Cardiac muscle cell (in vitro differentiated cells and primary cell): ENCODE measurements around the gene HPCAL4. TPM values are rescaled to one million over a fixed set of nuclear protein-coding genes. Genes with fewer than 3 reads are reported as not detected.

ENCODE experiments used
- DNase-seq, 2 donors: peaks; one replicate each; pipeline versions ENCODE4 v3.0.0 to v3.0.0-alpha.2; 2010 to 2017; ENCODE audit warnings: low read depth in 1 of 2, low spot score in 1 of 2
- H3K27ac ChIP-seq: fragments of 200-600 bp; sonication (generic); 2 replicates; pipeline ENCODE4 v1.5.1; 2016
- H3K27me3 ChIP-seq: fragments of 200-600 bp; sonication (generic); 2 replicates; pipeline ENCODE4 v1.6.0; 2016; ENCODE audit warnings: control low read depth
- H3K36me3 ChIP-seq: fragments of 200-600 bp; sonication (generic); 2 replicates; pipeline ENCODE4 v1.5.1; 2016; ENCODE audit warnings: control low read depth
- H3K4me1 ChIP-seq: fragments of 200-600 bp; sonication (generic); 2 replicates; pipeline ENCODE4 v1.8.1; 2017; ENCODE audit warnings: low read depth, mild to moderate bottlenecking, mixed run types
- H3K4me3 ChIP-seq: fragments of 200-600 bp; sonication (generic); 2 replicates; pipeline ENCODE4 v1.5.1; 2016; ENCODE audit warnings: mild to moderate bottlenecking
- H3K9me3 ChIP-seq: fragments of 200-600 bp; sonication (generic); 2 replicates; pipeline ENCODE4 v1.5.1; 2017; ENCODE audit warnings: low read depth, mild to moderate bottlenecking, control low read depth
- polyA plus RNA-seq: library from polyadenylated mRNA; unstranded; fragments of >200 nt; fragmentation: Nextera tagmentation; extraction: Ambion mirVana; gene quantifications from 2 replicates; pipeline ENCODE4 v1.2.1, GENCODE V29; 2016
- total RNA-seq: library from RNA; depleted of rRNA; stranded (reverse); fragments of >200 nt; gene quantifications from 2 replicates; pipeline ENCODE4 v1.2.3, GENCODE V29; 2016
- TF ChIP-seq, protein P1 (sequence below): IDR thresholded peaks from 2 replicates; pipeline ENCODE4 v1.5.1; 2012; ENCODE audit warnings: low read depth, mild to moderate bottlenecking, low read length

Gene HPCAL4
- total and polyA plus RNA-seq, 2 experiments from 2014 or later, result 0.06 to 0.09 TPM

DNA sequence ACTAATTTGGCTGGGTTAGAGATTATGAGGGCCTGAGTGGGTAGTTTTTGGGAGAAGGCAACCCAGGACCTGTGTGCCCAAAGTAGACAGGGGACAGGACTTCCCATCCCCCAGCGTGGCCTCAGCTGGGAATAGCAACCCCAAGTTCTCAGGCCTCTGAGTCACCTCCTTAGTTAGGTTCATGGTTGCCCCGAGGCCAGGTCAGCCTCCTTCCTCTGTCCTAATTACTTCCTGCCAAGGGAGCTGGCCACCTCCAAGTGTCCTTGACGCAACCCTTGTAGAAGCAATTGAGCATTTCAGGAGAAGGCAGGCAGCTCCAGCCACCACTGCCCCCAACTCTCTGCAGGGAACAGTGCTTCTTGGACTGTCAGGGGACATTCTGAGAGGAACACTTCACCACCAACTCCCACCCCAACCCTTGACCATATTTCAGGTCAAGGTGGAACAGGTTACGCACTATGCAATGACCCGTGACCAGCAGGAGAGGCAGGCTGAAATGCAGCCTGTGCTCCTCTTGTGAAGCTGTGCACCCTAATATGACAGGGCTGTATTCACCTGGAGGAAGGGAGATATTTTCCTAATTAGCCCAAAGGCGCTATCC, 14.2 kb downstream of the HPCAL4 start:
- Histone ChIP-seq H3K27ac (no peak overlapping the region), H3K4me1 (no peaks in the 10 kb centered on the region), H3K9me3 (no peaks in the 10 kb centered on the region), H3K27me3 (peaks cover 94% of the 10 kb centered on the region), H3K4me3 (no peak overlapping the region), H3K36me3 (no peaks in the 10 kb centered on the region)
- DNase-seq, result no peak
- TF ChIP-seq, protein P1, sequence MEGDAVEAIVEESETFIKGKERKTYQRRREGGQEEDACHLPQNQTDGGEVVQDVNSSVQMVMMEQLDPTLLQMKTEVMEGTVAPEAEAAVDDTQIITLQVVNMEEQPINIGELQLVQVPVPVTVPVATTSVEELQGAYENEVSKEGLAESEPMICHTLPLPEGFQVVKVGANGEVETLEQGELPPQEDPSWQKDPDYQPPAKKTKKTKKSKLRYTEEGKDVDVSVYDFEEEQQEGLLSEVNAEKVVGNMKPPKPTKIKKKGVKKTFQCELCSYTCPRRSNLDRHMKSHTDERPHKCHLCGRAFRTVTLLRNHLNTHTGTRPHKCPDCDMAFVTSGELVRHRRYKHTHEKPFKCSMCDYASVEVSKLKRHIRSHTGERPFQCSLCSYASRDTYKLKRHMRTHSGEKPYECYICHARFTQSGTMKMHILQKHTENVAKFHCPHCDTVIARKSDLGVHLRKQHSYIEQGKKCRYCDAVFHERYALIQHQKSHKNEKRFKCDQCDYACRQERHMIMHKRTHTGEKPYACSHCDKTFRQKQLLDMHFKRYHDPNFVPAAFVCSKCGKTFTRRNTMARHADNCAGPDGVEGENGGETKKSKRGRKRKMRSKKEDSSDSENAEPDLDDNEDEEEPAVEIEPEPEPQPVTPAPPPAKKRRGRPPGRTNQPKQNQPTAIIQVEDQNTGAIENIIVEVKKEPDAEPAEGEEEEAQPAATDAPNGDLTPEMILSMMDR, result no peak

DNA sequence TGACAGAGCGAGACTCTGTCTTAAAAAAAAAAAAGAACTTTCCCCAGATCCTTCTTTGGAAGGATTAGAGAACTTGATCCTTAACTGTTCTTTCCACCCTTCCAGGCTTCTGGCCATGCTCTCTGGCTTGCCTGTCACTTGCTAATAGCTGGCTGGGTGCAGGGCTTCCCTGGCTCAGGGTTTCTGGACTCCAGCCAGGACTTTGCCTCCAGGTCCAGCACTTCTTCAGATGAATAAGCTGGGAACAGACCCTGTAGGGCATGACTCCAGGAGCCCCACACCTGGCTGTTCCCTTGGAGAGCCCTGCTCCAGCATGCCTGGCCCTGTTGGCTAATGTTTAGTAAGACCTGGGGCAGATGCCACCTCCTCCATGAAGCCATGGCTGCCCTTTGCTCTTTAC, 16.0 kb downstream of the HPCAL4 start:
- Histone ChIP-seq H3K36me3 (no peaks in the 10 kb centered on the region), H3K9me3 (no peaks in the 10 kb centered on the region), H3K27ac (no peak overlapping the region), H3K4me1 (no peaks in the 10 kb centered on the region), H3K27me3 (peaks cover 94% of the 10 kb centered on the region), H3K4me3 (no peak overlapping the region)
- DNase-seq, result no peak
- TF ChIP-seq, protein P1, result no peak

DNA sequence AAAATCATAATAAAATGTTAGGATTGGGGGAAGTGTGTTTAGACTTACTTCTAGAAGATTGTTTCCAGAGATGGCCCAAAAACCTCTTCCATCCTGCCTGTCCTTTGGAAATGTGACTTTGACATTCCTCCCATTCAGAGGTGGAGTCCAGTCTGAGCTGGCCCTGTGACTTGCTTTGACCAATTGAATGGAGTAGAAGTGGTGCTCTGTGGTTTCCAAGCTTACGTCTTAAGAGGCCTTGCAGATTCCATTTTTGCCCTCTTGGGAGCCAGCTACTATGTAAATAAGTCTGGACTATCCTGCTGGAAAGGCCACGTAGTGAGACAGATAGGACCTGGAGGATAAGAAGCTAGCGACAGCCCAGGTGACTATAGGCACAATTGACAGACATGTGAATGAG, 18.0 kb downstream of the HPCAL4 start:
- H3K27ac ChIP-seq, result no peak overlapping the region
- no peaks in the 10 kb centered on the region for H3K36me3 ChIP-seq
- H3K27me3 ChIP-seq, result peaks cover 94% of the 10 kb centered on the region
- H3K4me3 ChIP-seq, result no peak overlapping the region
- TF ChIP-seq, protein P1, result no peak
- H3K9me3 ChIP-seq, result no peaks in the 10 kb centered on the region
- no peaks in the 10 kb centered on the region for H3K4me1 ChIP-seq
- DNase-seq, result no peak

DNA sequence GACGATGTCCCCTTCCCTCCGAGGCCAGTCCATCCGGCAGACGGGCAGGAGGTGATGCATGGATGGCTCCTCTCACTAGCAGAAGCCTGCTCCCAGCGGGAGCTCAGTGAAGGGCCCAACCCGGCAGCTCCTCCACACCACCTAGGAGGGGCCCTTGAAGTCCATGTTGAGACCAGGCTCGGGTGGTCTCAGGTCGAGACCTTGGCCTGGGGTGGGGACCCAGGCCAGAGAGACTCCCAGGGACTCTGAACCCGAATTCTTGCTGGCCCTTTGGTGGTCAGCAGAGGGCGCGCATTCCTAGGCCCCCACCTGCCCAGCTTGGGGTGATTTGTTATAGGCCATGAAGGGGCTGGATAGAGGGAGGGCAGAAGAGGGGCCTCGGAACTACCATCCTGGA, 18.7 kb downstream of the HPCAL4 start:
- H3K27me3 ChIP-seq, result peaks cover 94% of the 10 kb centered on the region
- H3K27ac ChIP-seq, result no peak overlapping the region
- DNase-seq, result peak; percentile 26 to 35
- TF ChIP-seq, protein P1, result peak; percentile 74
- H3K9me3 ChIP-seq, result no peaks in the 10 kb centered on the region
- H3K4me3 ChIP-seq, result peak overlapping the region; percentile 37
- no peaks in the 10 kb centered on the region for H3K4me1 ChIP-seq
- H3K36me3 ChIP-seq, result no peaks in the 10 kb centered on the region

DNA sequence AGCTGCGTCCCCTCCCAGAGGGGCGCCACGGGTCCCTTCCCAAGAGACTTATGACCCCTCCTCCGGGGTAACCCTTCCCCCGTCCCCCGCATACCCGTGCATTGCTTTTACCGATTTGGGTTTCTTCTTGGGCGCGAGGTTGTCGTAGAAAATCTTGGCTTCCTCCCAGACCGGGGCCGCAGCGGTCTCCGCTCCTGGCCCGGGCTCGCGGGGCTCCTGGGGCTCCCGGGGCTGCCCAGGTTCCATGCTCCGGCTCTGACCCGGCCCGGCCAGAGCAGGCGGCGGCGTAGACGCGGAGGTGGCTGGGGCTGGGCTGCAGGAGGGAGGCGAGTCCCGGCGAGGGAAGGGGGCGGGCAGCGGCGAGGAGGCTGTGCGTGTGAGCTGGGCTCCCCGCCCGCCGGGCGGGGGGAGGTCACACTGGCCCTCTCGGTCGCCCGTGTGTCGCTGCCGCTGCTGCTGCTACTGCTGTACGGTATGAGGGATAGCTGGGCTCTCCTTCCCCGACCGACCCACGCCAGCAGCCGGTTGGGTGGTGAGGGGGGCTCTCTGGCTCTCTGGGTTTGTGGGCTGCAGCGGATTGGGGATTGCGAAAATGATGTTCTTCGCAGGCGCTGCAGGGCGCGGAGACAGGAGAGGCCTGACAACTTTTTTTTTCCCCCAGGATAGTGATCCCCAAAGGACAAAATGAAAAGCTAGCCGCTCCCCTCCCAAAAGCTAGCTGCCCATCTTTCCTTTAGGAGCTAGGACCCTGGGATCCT, 19.3 kb downstream of the HPCAL4 start, which contains the start of gene NT5C1A:
Gene NT5C1A, minus strand, starts transcription at position 315 of the 758 bp plus-strand sequence. Its CDS starts 69 bp downstream, at position 246.
- Histone ChIP-seq H3K27me3 (peaks cover 94% of the 10 kb centered on the region), H3K36me3 (no peaks in the 10 kb centered on the region), H3K9me3 (no peaks in the 10 kb centered on the region), H3K27ac (no peak within 1 kb of the TSS), H3K4me3 (peak within 1 kb of the TSS; percentile 37), H3K4me1 (no peaks in the 10 kb centered on the region)
- peak; percentile 33 to 52 for DNase-seq
- TF ChIP-seq, protein P1, result no peak
